Activated CD8-positive, alpha-beta T cell treated with anti-CD3 and anti-CD28 coated beads for 36 hours (primary cell): ENCODE data around the gene SMCO2. TPM values are rescaled to one million over a fixed set of nuclear protein-coding genes. Genes with fewer than 3 reads are reported as not detected.

Source experiments
- ATAC-seq: fragments of 200-7000 bp; cut with Tn5 transposase; one replicate; pipeline ENCODE4 v1.10.0; 2021; ENCODE audit warnings: mild to moderate bottlenecking, moderate library complexity
- CTCF ChIA-PET: fragments of 350-600 bp; sonication (Branson Sonifier 250); formaldehyde crosslinking; loops from one replicate; lab custom pipeline; 2021; ENCODE audit warnings: antibody characterized with exemption; lab: Charles Lee
- POLR2A ChIA-PET: fragments of 350-600 bp; sonication (Branson Sonifier 250); formaldehyde crosslinking; loops from one replicate; lab custom pipeline; 2021; ENCODE audit warnings: antibody characterized with exemption; lab: Charles Lee
- DNase-seq: peaks from one replicate; pipeline ENCODE4 v3.0.0-alpha.2; 2020
- H3K27ac Mint-ChIP-seq: one replicate; pipeline ENCODE4 v1.8.0; 2021; ENCODE audit warnings: mild to moderate bottlenecking, mixed read lengths
- H3K27me3 Mint-ChIP-seq: one replicate; pipeline ENCODE4 v1.8.0; 2021; ENCODE audit warnings: mixed read lengths
- H3K36me3 Mint-ChIP-seq: one replicate; pipeline ENCODE4 v1.8.0; 2021; ENCODE audit warnings: low read depth, mixed read lengths
- H3K4me1 Mint-ChIP-seq: one replicate; pipeline ENCODE4 v1.8.0; 2021; ENCODE audit warnings: low read depth, mixed read lengths
- H3K4me3 Mint-ChIP-seq: one replicate; pipeline ENCODE4 v1.8.0; 2021; ENCODE audit warnings: mild to moderate bottlenecking, moderate library complexity, mixed read lengths
- H3K9me3 Mint-ChIP-seq: one replicate; pipeline ENCODE4 v1.8.0; 2021; ENCODE audit warnings: mixed read lengths
- CTCF ChIP-seq: fragments of 200-600 bp; IDR thresholded peaks from one replicate; pipeline ENCODE4 v1.8.0; 2022; ENCODE audit warnings: antibody characterized with exemption, mild to moderate bottlenecking
- intact Hi-C: fragments of 100-400 bp; cut with micrococcal nuclease; formaldehyde crosslinking; loops from one replicate; pipeline ENCODE4 v1.10.0; 2022
- total RNA-seq, 2 experiments: library from RNA; stranded (reverse); gene quantifications; one replicate each; pipeline ENCODE4 v1.2.3, GENCODE V29; 2021

SMCO2 gene
- total RNA-seq, 2 experiments from 2014 or later = 0.32 TPM; not detected in 1

- ChIA-PET CTCF (no interaction called here), POLR2A (no interaction called here)
- peaks cover 27% of the 10 kb centered on the region for H3K9me3 Mint-ChIP-seq
These were observed 32.4 kb downstream of the SMCO2 start for GRCh38 chr12:27478949-27479348.

GRCh38 chr12:27480016-27480415 lies 33.5 kb downstream of the SMCO2 start:
- no peak for TF ChIP-seq CTCF
- intact Hi-C loops = no loop called here
- CTCF ChIA-PET = no interaction called here
- POLR2A ChIA-PET = no interaction called here
- no peak overlapping the region for H3K4me3 Mint-ChIP-seq
- ATAC-seq (no peak), DNase-seq (no peak)
- no peak overlapping the region for H3K27ac Mint-ChIP-seq
- H3K36me3 Mint-ChIP-seq = peaks cover 12% of the 10 kb centered on the region
- peaks cover 2% of the 10 kb centered on the region for H3K27me3 Mint-ChIP-seq
- H3K4me1 Mint-ChIP-seq = no peaks in the 10 kb centered on the region
- H3K9me3 Mint-ChIP-seq = peaks cover 27% of the 10 kb centered on the region

More at GRCh38 chr12:27478949-27479348, 32.4 kb downstream of the SMCO2 start:
- intact Hi-C loops = no loop called here
- Mint-ChIP-seq H3K4me1 (no peaks in the 10 kb centered on the region), H3K27ac (no peak overlapping the region), H3K27me3 (peaks cover 2% of the 10 kb centered on the region), H3K4me3 (no peak overlapping the region), H3K36me3 (peaks cover 12% of the 10 kb centered on the region)
- TF ChIP-seq CTCF = no peak
- no peak for ATAC-seq
- DNase-seq = no peak

GRCh38 chr12:27486961-27487360 lies 40.4 kb downstream of the SMCO2 start:
- no peak for DNase-seq
- H3K9me3 Mint-ChIP-seq = no peaks in the 10 kb centered on the region
- POLR2A ChIA-PET = no interaction called here

GRCh38 chr12:27488479-27488878 lies 41.9 kb downstream of the SMCO2 start:
- ATAC-seq = peak; percentile 24
- Mint-ChIP-seq H3K27ac (no peak overlapping the region), H3K27me3 (peaks cover 12% of the 10 kb centered on the region), H3K36me3 (no peaks in the 10 kb centered on the region), H3K4me1 (no peaks in the 10 kb centered on the region), H3K9me3 (no peaks in the 10 kb centered on the region), H3K4me3 (no peak overlapping the region)
- CTCF ChIA-PET = no interaction called here
- DNase-seq = peak; percentile 11
- intact Hi-C loops = no loop called here
- POLR2A ChIA-PET = no interaction called here
- TF ChIP-seq CTCF = no peak

More at GRCh38 chr12:27486961-27487360, 40.4 kb downstream of the SMCO2 start:
- peaks cover 5% of the 10 kb centered on the region for H3K27me3 Mint-ChIP-seq
- no peaks in the 10 kb centered on the region for H3K4me1 Mint-ChIP-seq
- ATAC-seq = no peak
- H3K4me3 Mint-ChIP-seq = no peak overlapping the region
- no peak for TF ChIP-seq CTCF
- H3K27ac Mint-ChIP-seq = no peak overlapping the region
- intact Hi-C loops = no loop called here
- CTCF ChIA-PET = no interaction called here
- no peaks in the 10 kb centered on the region for H3K36me3 Mint-ChIP-seq

DNA sequence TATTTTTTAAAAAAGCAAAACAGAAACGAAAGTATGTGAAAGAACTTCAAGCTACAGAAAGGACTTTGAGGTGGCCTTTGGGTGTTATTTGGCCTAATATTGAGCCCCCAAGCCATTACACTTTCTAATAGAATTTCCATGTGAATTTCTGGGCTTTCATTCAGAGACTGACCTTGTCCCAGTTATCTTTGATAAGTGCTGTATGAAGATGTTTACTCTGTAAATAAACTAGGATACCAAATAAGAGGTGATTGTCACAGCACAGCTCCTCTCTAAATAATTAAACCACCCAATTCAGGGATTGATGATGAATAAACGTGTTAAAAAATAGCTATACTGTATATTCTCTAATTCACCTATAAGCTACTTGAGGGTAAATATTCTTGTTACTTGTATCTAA lies 44.7 kb downstream of the SMCO2 start:
- Mint-ChIP-seq H3K27ac (no peak overlapping the region), H3K27me3 (peaks cover 17% of the 10 kb centered on the region), H3K4me3 (no peak overlapping the region), H3K4me1 (no peaks in the 10 kb centered on the region), H3K9me3 (no peaks in the 10 kb centered on the region), H3K36me3 (no peaks in the 10 kb centered on the region)
- DNase-seq = no peak
- ChIA-PET CTCF (no interaction called here), POLR2A (no interaction called here)
- intact Hi-C loops = no loop called here
- TF ChIP-seq CTCF = no peak
- no peak for ATAC-seq
